ENCODE results near the gene SLC2A13.
"Not testable (repeated sequence)": the region's sequence is repeated elsewhere in the genome, so short reads cannot be mapped to it uniquely, and the experiment has no call there.

Gene SLC2A13

GRCh38 chr12:39803151-39803550 is 302.7 kb downstream of the SLC2A13 start:
- no peak overlapping the region for H3K4me3 ChIP-seq (ENCODE audit: low read depth, low read length)
- no peak for TF ChIP-seq CTCF (IDR thresholded peaks at IDR 0.05; ENCODE audit: low read depth, low read length, missing control alignments)
- DNase-seq (ENCODE audit: low read depth), result no peak

GRCh38 chr12:39798977-39799376 is 306.9 kb downstream of the SLC2A13 start:
- no peak for DNase-seq (ENCODE audit: low read depth)
- H3K4me3 ChIP-seq (ENCODE audit: low read depth, low read length), result no peak overlapping the region
- no peak for TF ChIP-seq CTCF (IDR thresholded peaks at IDR 0.05; ENCODE audit: low read depth, low read length, missing control alignments)

- no peak for DNase-seq (ENCODE audit: low read depth)
- no peak for TF ChIP-seq CTCF (IDR thresholded peaks at IDR 0.05; ENCODE audit: low read depth, low read length, missing control alignments)
- no peak overlapping the region for H3K4me3 ChIP-seq (ENCODE audit: low read depth, low read length)
Measured at GRCh38 chr12:39798429-39798828, 307.5 kb downstream of the SLC2A13 start.

GRCh38 chr12:39795481-39795880 is 310.4 kb downstream of the SLC2A13 start:
- TF ChIP-seq CTCF (IDR thresholded peaks at IDR 0.05; ENCODE audit: low read depth, low read length, missing control alignments), result no peak
- H3K4me3 ChIP-seq (ENCODE audit: low read depth, low read length), result no peak overlapping the region
- no peak for DNase-seq (ENCODE audit: low read depth)

GRCh38 chr12:39792938-39793337 is 312.9 kb downstream of the SLC2A13 start:
- H3K4me3 ChIP-seq (ENCODE audit: low read depth, low read length), result no peak overlapping the region
- no peak for DNase-seq (ENCODE audit: low read depth)
- TF ChIP-seq CTCF (IDR thresholded peaks at IDR 0.05; ENCODE audit: low read depth, low read length, missing control alignments), result no peak

- H3K4me3 ChIP-seq (ENCODE audit: low read depth, low read length), result no peak overlapping the region
- DNase-seq (ENCODE audit: low read depth), result no peak
- TF ChIP-seq CTCF (IDR thresholded peaks at IDR 0.05; ENCODE audit: low read depth, low read length, missing control alignments), result no peak
Measured at GRCh38 chr12:39788239-39788638, 317.6 kb downstream of the SLC2A13 start.

GRCh38 chr12:39785814-39786213 is 320.1 kb downstream of the SLC2A13 start:
- not testable (repeated sequence) for H3K4me3 ChIP-seq (ENCODE audit: low read depth, low read length); DNase-seq (ENCODE audit: low read depth)
